Tibial artery (tissue), 4 donors: ENCODE data around the gene DNAJC1.

Experiments
- DNase-seq, 2 donors: peaks; one replicate each; pipeline ENCODE4 v3.0.0-alpha.2; 2019
- H3K27ac ChIP-seq, 2 donors: fragments of 200-600 bp; sonication (generic) in 1 of 2; 1 replicate in 1 of 2; 2 replicates in 1 of 2; pipeline ENCODE4 v1.5.1; 2018 to 2019; ENCODE audit warnings: mild to moderate bottlenecking in 1 of 2
- H3K27me3 ChIP-seq, 2 donors: fragments of 200-600 bp; sonication (generic) in 1 of 2; one replicate each; pipeline versions ENCODE4 v1.5.1 to v1.6.0; 2016 to 2019
- H3K36me3 ChIP-seq, 3 donors: fragments of 200-600 bp; sonication (generic) in 2 of 3; one replicate each; pipeline ENCODE4 v1.5.1; 2016 to 2019; ENCODE audit warnings: mild to moderate bottlenecking in 2 of 3
- H3K4me1 ChIP-seq, 4 donors: fragments of 200-600 bp; sonication (generic) in 2 of 4; 1 replicate in 3 of 4; 2 replicates in 1 of 4; pipeline ENCODE4 v1.5.1; 2016 to 2019
- H3K4me3 ChIP-seq, 2 donors: fragments of 200-600 bp; sonication (generic) in 1 of 2; 1 replicate in 1 of 2; 2 replicates in 1 of 2; pipeline ENCODE4 v1.5.1; 2018 to 2019; ENCODE audit warnings: mild to moderate bottlenecking in 2 of 2
- H3K9me3 ChIP-seq, 3 donors: fragments of 200-600 bp; sonication (generic) in 1 of 3; one replicate each; pipeline ENCODE4 v1.5.1; 2016 to 2019
- intact Hi-C: fragments of 100-400 bp; cut with DNase I; formaldehyde crosslinking; loops from one replicate; pipeline ENCODE4 v1.15.0; 2023; ENCODE audit warnings: low total_unique reads
- TF ChIP-seq, protein P1 (sequence below), 2 experiments: fragments of 200-600 bp in 1 of 2; fragments of 450-650 bp in 1 of 2; IDR thresholded peaks; one replicate each; pipeline ENCODE4 v1.5.1; 2017 to 2019; ENCODE audit warnings: antibody characterized with exemption in 2 of 2, mild to moderate bottlenecking in 1 of 2, moderate library complexity in 1 of 2

The DNAJC1 gene

DNA sequence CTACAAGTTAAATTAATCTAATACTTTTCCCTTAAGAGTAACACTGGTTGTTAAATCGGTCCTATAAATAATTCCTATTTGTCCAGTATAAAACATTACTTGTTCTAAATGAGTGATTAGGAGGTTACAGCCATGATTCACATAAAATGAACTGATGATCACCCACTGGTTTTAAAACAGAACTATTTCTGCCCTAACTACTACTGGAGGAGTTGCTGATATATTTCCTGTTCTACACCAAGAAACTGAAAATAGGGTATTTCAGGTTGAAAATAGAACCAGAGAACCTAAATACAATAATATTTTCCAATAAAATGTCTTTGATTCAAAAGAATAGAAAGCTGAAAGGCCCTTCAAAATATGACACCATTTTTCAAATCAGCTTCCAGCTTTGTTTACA is 30.9 kb downstream of the DNAJC1 start:
- no peaks in the 10 kb centered on the region for H3K9me3 ChIP-seq
- H3K36me3 ChIP-seq, result no peaks in the 10 kb centered on the region
- H3K4me3 ChIP-seq, result no peak overlapping the region
- H3K27me3 ChIP-seq, result no peaks in the 10 kb centered on the region
- no peak overlapping the region for H3K27ac ChIP-seq
- DNase-seq, result no peak
- intact Hi-C loops, result no loop called here
- no peaks in the 10 kb centered on the region for H3K4me1 ChIP-seq
- TF ChIP-seq, protein P1, sequence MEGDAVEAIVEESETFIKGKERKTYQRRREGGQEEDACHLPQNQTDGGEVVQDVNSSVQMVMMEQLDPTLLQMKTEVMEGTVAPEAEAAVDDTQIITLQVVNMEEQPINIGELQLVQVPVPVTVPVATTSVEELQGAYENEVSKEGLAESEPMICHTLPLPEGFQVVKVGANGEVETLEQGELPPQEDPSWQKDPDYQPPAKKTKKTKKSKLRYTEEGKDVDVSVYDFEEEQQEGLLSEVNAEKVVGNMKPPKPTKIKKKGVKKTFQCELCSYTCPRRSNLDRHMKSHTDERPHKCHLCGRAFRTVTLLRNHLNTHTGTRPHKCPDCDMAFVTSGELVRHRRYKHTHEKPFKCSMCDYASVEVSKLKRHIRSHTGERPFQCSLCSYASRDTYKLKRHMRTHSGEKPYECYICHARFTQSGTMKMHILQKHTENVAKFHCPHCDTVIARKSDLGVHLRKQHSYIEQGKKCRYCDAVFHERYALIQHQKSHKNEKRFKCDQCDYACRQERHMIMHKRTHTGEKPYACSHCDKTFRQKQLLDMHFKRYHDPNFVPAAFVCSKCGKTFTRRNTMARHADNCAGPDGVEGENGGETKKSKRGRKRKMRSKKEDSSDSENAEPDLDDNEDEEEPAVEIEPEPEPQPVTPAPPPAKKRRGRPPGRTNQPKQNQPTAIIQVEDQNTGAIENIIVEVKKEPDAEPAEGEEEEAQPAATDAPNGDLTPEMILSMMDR (IDR thresholded peaks at IDR 0.05), result no peak

DNA sequence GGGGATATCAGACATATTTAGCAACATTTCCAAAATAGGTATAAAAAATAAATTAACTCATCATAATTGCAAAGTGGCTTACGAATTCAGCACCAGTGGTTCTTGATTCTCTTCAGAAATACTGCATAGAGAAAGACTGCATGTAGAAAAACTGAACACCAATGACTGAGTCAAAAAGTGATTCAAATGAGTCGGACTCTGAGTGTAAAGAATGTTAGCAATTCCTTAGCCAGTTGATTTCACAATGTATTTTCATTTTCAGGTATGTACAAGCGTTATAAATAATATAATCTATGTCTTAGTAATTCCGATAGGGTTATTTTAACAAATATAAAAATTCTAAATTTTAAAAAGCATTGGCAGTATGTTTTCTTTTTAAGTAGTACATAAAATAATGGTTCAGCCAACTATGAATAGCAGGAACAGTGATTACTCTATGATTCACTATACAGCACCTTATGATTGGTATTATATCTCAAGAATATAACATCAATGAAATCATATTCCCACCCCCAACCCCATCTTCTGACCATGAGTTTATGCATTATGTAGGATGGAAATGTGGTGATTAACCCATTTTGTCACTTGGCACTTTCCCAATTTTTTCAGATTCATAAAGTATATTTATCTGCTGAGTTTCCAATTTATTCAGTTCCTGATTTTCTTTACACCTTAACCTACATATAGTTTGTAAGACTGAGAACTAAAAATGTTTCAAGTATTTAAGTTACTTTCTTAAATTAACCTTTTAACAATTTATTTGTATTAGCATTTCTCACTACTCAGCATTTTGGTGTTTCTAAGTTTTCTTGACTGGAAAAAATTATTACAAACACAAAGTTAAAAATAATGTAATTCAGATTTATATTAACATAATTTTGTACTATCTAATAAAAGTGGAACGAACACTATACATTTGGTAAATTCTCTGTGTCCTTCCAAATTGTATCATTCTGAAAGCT is 33.9 kb downstream of the DNAJC1 start:
- DNase-seq, result no peak

DNA sequence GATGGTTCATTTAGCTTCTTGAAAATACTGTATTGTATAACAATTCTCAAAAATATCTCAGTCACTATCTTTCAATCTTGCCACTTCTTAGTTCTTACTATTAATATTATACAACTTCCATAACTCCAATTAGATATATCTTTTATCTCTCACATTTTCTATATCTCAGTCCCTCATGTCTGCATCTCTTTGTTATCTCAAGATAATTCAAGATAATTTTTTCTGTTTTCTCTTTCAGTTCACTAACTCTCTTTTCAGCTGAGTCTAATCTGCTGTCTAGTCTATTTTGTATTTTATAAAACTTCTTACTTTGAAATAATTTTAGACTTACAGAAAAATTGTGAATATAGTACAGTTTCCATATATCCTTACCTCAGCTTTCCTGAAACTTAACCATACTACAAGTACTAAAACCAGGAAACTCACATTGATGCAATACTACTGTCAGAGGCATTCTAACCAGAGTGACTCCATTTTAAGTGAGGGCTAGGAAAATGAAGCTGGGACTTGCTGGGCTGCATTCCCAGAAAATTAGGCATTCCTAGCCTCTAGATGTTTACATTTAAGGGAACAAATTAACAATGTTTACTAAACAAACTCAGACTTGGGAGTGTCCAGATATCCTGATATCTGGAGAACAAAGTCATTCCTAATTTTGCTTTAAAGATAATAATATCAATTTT is 38.4 kb downstream of the DNAJC1 start:
- no peaks in the 10 kb centered on the region for H3K4me1 ChIP-seq
- H3K9me3 ChIP-seq, result no peaks in the 10 kb centered on the region
- no peaks in the 10 kb centered on the region for H3K27me3 ChIP-seq
- intact Hi-C loops, result no loop called here
- H3K27ac ChIP-seq, result no peak overlapping the region
- TF ChIP-seq, protein P1 (IDR thresholded peaks at IDR 0.05), result no peak
- DNase-seq, result no peak
- no peaks in the 10 kb centered on the region for H3K36me3 ChIP-seq
- no peak overlapping the region for H3K4me3 ChIP-seq

More for the DNA sequence above, 33.9 kb downstream of the DNAJC1 start:
- Histone ChIP-seq H3K9me3 (no peaks in the 10 kb centered on the region), H3K4me3 (no peak overlapping the region), H3K27me3 (no peaks in the 10 kb centered on the region), H3K36me3 (no peaks in the 10 kb centered on the region), H3K27ac (no peak overlapping the region), H3K4me1 (no peaks in the 10 kb centered on the region)
- intact Hi-C loops, result no loop called here
- TF ChIP-seq, protein P1 (IDR thresholded peaks at IDR 0.05), result no peak

DNA sequence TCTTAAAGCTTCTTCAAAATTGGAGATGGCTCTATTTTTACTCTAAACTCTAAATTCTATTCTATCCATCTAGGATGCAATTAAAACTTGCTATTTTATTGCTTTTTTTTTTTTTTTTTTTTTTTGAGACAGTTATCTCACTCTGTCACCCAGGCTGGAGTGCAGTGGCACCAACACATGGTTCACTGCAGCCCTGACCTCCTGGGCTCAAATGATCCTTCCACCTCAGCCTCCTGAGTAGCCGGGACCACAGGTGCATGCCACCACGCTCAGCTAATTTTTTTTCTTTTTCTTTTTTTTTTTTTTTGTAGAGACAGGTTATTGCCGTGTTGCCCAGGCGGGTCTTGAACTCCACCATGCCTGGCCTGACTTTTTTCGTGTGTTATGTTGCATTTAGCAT is 41.2 kb downstream of the DNAJC1 start:
- intact Hi-C loops, result no loop called here
- Histone ChIP-seq H3K9me3 (no peaks in the 10 kb centered on the region), H3K27ac (no peak overlapping the region), H3K4me3 (no peak overlapping the region), H3K27me3 (no peaks in the 10 kb centered on the region), H3K36me3 (no peaks in the 10 kb centered on the region), H3K4me1 (no peaks in the 10 kb centered on the region)
- TF ChIP-seq, protein P1 (IDR thresholded peaks at IDR 0.05), result no peak
- no peak for DNase-seq

DNA sequence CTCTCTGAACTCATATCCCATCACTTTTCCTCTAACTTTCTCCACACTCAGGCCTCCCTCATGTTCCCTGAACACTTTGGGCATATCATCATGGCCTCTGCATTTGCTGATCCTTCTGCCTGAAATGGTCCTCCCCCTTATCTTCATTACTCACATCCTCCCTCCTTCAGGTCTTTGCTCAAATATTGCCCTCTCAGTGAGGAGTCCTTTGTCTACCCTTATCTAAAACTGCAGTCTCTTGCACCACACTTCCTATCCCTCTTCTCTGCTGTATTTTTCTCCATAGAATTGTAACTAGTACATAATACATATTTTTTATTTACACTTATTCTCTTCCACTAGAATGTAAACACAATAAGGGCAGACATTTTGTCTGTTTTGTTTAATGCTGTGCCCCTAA is 41.7 kb downstream of the DNAJC1 start:
- H3K27me3 ChIP-seq, result no peaks in the 10 kb centered on the region
- H3K4me3 ChIP-seq, result no peak overlapping the region
- intact Hi-C loops, result no loop called here
- no peak for DNase-seq
- H3K36me3 ChIP-seq, result no peaks in the 10 kb centered on the region
- H3K27ac ChIP-seq, result no peak overlapping the region
- H3K4me1 ChIP-seq, result no peaks in the 10 kb centered on the region
- TF ChIP-seq, protein P1 (IDR thresholded peaks at IDR 0.05), result no peak
- H3K9me3 ChIP-seq, result no peaks in the 10 kb centered on the region
